BJ (cell line): ENCODE measurements around the gene MRLN. TPM values are rescaled to one million over a fixed set of nuclear protein-coding genes. Genes with fewer than 3 reads are reported as not detected.

ENCODE experiments used
- CTCF ChIA-PET: fragments of 350-600 bp; formaldehyde crosslinking; extraction: SDS; loops from one replicate; lab custom pipeline; 2021; ENCODE audit warnings: antibody characterized with exemption, inconsistent platforms; lab: Yijun Ruan, JAX
- POLR2A ChIA-PET: fragments of 300-600 bp; sonication (Branson Sonifier 250); formaldehyde crosslinking; extraction: SDS; loops from one replicate; lab custom pipeline; 2021; ENCODE audit warnings: antibody characterized with exemption; lab: Charles Lee
- DNase-seq: peaks from one replicate; pipeline ENCODE4 v3.0.0-alpha.2; 2011; ENCODE audit warnings: low read depth
- H3K27me3 ChIP-seq: 2 replicates; pipeline ENCODE4 v1.6.0; 2011; ENCODE audit warnings: low read length; ENCODE audit not compliant: control insufficient read depth, insufficient read depth
- H3K36me3 ChIP-seq: 2 replicates; pipeline ENCODE4 v1.5.1; 2011; ENCODE audit warnings: low read length; ENCODE audit not compliant: control insufficient read depth, insufficient read depth
- H3K4me3 ChIP-seq: 2 replicates; pipeline ENCODE4 v1.5.1; 2011; ENCODE audit warnings: low read depth, mild to moderate bottlenecking, control low read depth, low read length
- polyA minus RNA-seq: library from RNA; depleted of rRNA, polyadenylated mRNA; stranded (reverse); fragments of >200 nt; gene quantifications from 2 replicates; pipeline ENCODE4 v1.2.3, GENCODE V29; 2011; rRNA and poly(A)+ RNA removed
- polyA plus RNA-seq: library from polyadenylated mRNA; depleted of rRNA; stranded (reverse); fragments of >200 nt; gene quantifications from 2 replicates; pipeline ENCODE4 v1.2.3, GENCODE V29; 2011; rRNA removed
- TF ChIP-seq, protein P1 (sequence below): IDR thresholded peaks from 2 replicates; pipeline ENCODE4 v1.5.1; 2011; ENCODE audit warnings: low read depth, mild to moderate bottlenecking, control low read depth, inconsistent platforms, low read length, moderate library complexity; ENCODE audit not compliant: insufficient read depth

Gene MRLN
- not detected in 2 replicates for polyA plus RNA-seq
- not detected in 2 replicates for polyA minus RNA-seq

- Histone ChIP-seq H3K36me3 (no peaks in the 10 kb centered on the region), H3K4me3 (no peak within 1 kb of the TSS), H3K27me3 (no peaks in the 10 kb centered on the region; the same call in 1 of the 2 replicates)
- POLR2A ChIA-PET: no interaction called here
- no peak for DNase-seq
- CTCF ChIA-PET: no interaction called here
- TF ChIP-seq, protein P1, sequence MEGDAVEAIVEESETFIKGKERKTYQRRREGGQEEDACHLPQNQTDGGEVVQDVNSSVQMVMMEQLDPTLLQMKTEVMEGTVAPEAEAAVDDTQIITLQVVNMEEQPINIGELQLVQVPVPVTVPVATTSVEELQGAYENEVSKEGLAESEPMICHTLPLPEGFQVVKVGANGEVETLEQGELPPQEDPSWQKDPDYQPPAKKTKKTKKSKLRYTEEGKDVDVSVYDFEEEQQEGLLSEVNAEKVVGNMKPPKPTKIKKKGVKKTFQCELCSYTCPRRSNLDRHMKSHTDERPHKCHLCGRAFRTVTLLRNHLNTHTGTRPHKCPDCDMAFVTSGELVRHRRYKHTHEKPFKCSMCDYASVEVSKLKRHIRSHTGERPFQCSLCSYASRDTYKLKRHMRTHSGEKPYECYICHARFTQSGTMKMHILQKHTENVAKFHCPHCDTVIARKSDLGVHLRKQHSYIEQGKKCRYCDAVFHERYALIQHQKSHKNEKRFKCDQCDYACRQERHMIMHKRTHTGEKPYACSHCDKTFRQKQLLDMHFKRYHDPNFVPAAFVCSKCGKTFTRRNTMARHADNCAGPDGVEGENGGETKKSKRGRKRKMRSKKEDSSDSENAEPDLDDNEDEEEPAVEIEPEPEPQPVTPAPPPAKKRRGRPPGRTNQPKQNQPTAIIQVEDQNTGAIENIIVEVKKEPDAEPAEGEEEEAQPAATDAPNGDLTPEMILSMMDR: no peak
These were observed at the start of gene MRLN for GRCh38 chr10:59753267-59753666. MRLN (minus strand) TSS chr10:59753455.

DNA sequence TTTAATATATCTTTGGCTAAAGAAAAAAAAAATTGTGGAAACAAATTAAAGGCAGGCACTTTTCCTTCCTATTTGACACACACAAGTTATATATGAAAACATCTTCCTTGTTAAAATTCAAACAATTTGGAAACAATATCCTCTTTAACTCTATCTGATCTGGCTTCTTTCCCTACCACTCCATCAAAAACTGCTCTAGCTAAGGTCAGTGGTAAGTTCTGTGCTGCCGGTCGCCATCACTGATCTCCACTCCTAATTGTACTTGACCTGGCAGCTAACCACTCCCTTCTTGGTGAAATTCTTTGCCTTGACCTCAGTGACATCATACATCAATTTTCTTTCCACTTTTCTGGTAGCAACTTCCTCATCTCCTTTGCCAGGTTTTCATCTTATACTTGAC, 47.9 kb upstream of the MRLN start:
- CTCF ChIA-PET: interaction anchor here (0.7 kb wide), 1 partner anchor 83 kb away, joined by 3 read pairs; no protein-coding TSS in a partner anchor
- Histone ChIP-seq H3K27me3 (no peaks in the 10 kb centered on the region), H3K4me3 (no peak overlapping the region), H3K36me3 (peaks cover 5% of the 10 kb centered on the region)
- POLR2A ChIA-PET: no interaction called here
- no peak for DNase-seq
- TF ChIP-seq, protein P1: no peak

- ChIA-PET POLR2A (no interaction called here), CTCF (interaction anchor here (0.5 to 1.6 kb wide), 5 partner anchors 10 to 286 kb away, joined by 3 to 7 read pairs (median 3); no protein-coding TSS in a partner anchor)
- DNase-seq: no peak
- Histone ChIP-seq H3K27me3 (no peaks in the 10 kb centered on the region), H3K36me3 (peaks cover 4% of the 10 kb centered on the region), H3K4me3 (no peak overlapping the region)
- TF ChIP-seq, protein P1: no peak
These were observed 46.2 kb upstream of the MRLN start for GRCh38 chr10:59799421-59799820.

- H3K27me3 ChIP-seq: no peaks in the 10 kb centered on the region
- peaks cover 8% of the 10 kb centered on the region for H3K36me3 ChIP-seq
- ChIA-PET CTCF (no interaction called here), POLR2A (interaction anchor here (0.8 kb wide), 1 partner anchor 467 kb away, joined by 8 read pairs; no protein-coding TSS in a partner anchor)
- H3K4me3 ChIP-seq: no peak overlapping the region
- TF ChIP-seq, protein P1: no peak
- DNase-seq: no peak
These were observed 40.7 kb upstream of the MRLN start for GRCh38 chr10:59793919-59794318.

GRCh38 chr10:59792812-59793211, 39.6 kb upstream of the MRLN start:
- H3K36me3 ChIP-seq: peaks cover 8% of the 10 kb centered on the region
- DNase-seq: no peak
- CTCF ChIA-PET: no interaction called here
- H3K4me3 ChIP-seq: no peak overlapping the region
- TF ChIP-seq, protein P1: no peak
- no peaks in the 10 kb centered on the region for H3K27me3 ChIP-seq
- POLR2A ChIA-PET: no interaction called here
